Measurements from ENCODE around the gene CEP170B. TPM values are rescaled to one million over a fixed set of nuclear protein-coding genes. Genes with fewer than 3 reads are reported as not detected.

CEP170B gene
- total and polyA plus RNA-seq, 2 of the 8 experiments (the other 6 are each of a cell fraction or from before 2014, with no cell fraction given) = 9.1 to 33.8 TPM

GRCh38 chr14:104868060-104868740 lies 3.1 kb downstream of the CEP170B start:
- H3K27ac ChIP-seq (ENCODE audit: low read depth, low read length) = no peak overlapping the region
- H3K9me3 ChIP-seq (ENCODE audit: insufficient read depth in 2 of 2, low read depth in 1 of 2, low read length in 1 of 2) = no peaks in the 10 kb centered on the region
- TF ChIP-seq ATF2 (IDR thresholded peaks at IDR 0.05; ENCODE audit: low read length) (no peak), CHD1 (IDR thresholded peaks at IDR 0.05; ENCODE audit: low read depth, low read length) (no peak), FOSL1 (IDR thresholded peaks at IDR 0.05; ENCODE audit: insufficient read depth, low read depth, low read length) (no peak), POLR2AphosphoS5 (IDR thresholded peaks at IDR 0.05; ENCODE audit: low read depth, low read length) (no peak)
- no peak overlapping the region for H2AK5ac ChIP-seq (ENCODE audit: low read depth, low read length)
- peak overlapping the region; percentile 24; the same call in 1 of the 2 replicates for H2BK5ac ChIP-seq (ENCODE audit: low read depth, low read length)
- H3K14ac ChIP-seq (ENCODE audit: insufficient read length) = no peak overlapping the region
- no peak overlapping the region for H2AFZ ChIP-seq (ENCODE audit: low read length)
- 0 out of 2 replicates have a peak overlapping the region, but pooled peaks have one; percentile 46 for H2BK15ac ChIP-seq (ENCODE audit: low read length)
- H3K23me2 ChIP-seq (ENCODE audit: low read depth, low read length) = peaks cover 27% of the 10 kb centered on the region; the same call in 1 of the 2 replicates
- H4K5ac ChIP-seq (ENCODE audit: insufficient read length, low read depth, low read length) = no peak overlapping the region
- no peak overlapping the region for H3K56ac ChIP-seq (replicated peaks; ENCODE audit: insufficient read length, low read depth, low read length)
- no peak overlapping the region for H2BK120ac ChIP-seq (replicated peaks; ENCODE audit: low read depth, low read length)
- DNase-seq (ENCODE audit: low read depth in 1 of 2, low spot score in 2 of 2) = peak in 1 of 2 experiments; percentile 40
- H3K4me2 ChIP-seq (ENCODE audit: insufficient read depth in 1 of 2, low read depth in 2 of 2, low read length in 2 of 2) = no peak overlapping the region
- POLR2A ChIA-PET (ENCODE audit: partially characterized antibody) = interaction anchor here (0.5 to 1.5 kb wide), 4 partner anchors 15 to 116 kb away, joined by 3 to 5 read pairs (median 4); no protein-coding TSS in a partner anchor
- peaks cover 0 to 25% (median 17%) of the 10 kb centered on the region in 4 experiments; a peak in 6 of 7 replicates for H3K4me1 ChIP-seq (replicated peaks in 1 of 4; ENCODE audit: control insufficient read depth in 3 of 4, insufficient read depth in 4 of 4, low read length in 3 of 4)
- no peak overlapping the region for H3K4me3 ChIP-seq (ENCODE audit: extremely low read depth in 1 of 4, insufficient read depth in 2 of 4, low read depth in 3 of 4, low read length in 4 of 4)
- no peak overlapping the region; a peak in 1 of 7 replicates for H3K9ac ChIP-seq (replicated peaks in 1 of 4; ENCODE audit: extremely low read depth in 1 of 4, low read depth in 3 of 4, low read length in 3 of 4)
- H3K36me3 ChIP-seq (ENCODE audit: control insufficient read depth in 2 of 4, insufficient read depth in 4 of 4, low read length in 3 of 4) = no peaks in the 10 kb centered on the region
- peaks cover 31 to 43% of the 10 kb centered on the region in 2 experiments for H4K20me1 ChIP-seq (replicated peaks in 1 of 2; ENCODE audit: control insufficient read depth in 1 of 2, insufficient read depth in 2 of 2, low read length in 2 of 2)
- H4K91ac ChIP-seq (replicated peaks; ENCODE audit: insufficient read length, low read length) = no peak overlapping the region
- 0 out of 2 replicates have a peak overlapping the region, but pooled peaks have one; percentile 27 for H2BK12ac ChIP-seq (ENCODE audit: low read depth, low read length)
- CTCF ChIA-PET (ENCODE audit: partially characterized antibody) = interaction anchor here (0.6 to 5.7 kb wide), 10 partner anchors 19 to 103 kb away, joined by 3 to 38 read pairs (median 4); no protein-coding TSS in a partner anchor
- H3K4ac ChIP-seq (replicated peaks; ENCODE audit: insufficient read length, low read depth, low read length) = no peak overlapping the region
- no peak for FAIRE-seq
- H3K23ac ChIP-seq (ENCODE audit: insufficient read length) = no peak overlapping the region
- H4K8ac ChIP-seq (ENCODE audit: extremely low read depth, insufficient read depth, low read length) = peak overlapping the region; percentile 79; the same call in 1 of the 2 replicates
- peaks cover 3 to 39% of the 10 kb centered on the region in 2 experiments; a peak in 3 of 4 replicates for H3K79me2 ChIP-seq (ENCODE audit: control insufficient read depth in 1 of 2, insufficient read depth in 2 of 2, low read length in 2 of 2)
- no peak overlapping the region for H3K18ac ChIP-seq (ENCODE audit: extremely low read depth, low read length)
- peaks cover 30% of the 10 kb centered on the region for H3K79me1 ChIP-seq (ENCODE audit: low read depth, low read length)
- no peak overlapping the region for H2BK20ac ChIP-seq (ENCODE audit: low read length)
- H3K27me3 ChIP-seq (replicated peaks in 1 of 4; ENCODE audit: control insufficient read depth in 3 of 4, extremely low read depth in 1 of 4, insufficient read depth in 3 of 4, low read length in 3 of 4) = no peaks in the 10 kb centered on the region
- 80% methylated on average over 15 of the region's 23 CpGs; no CpG with 5 or more reads in 1 of the 2 experiments for WGBS, 2 experiments (ENCODE audit: extremely low coverage in 1 of 2, insufficient coverage in 1 of 2, insufficient read length in 1 of 2, insufficient replicate concordance in 2 of 2, low coverage in 1 of 2, low lambda C conversion rate in 2 of 2, missing lambda C conversion rate in 1 of 2)

Data from H1 (cell line).